Heart right ventricle (tissue), 16 donors: ENCODE measurements around the gene YAE1. TPM values are rescaled to one million over a fixed set of nuclear protein-coding genes. Genes with fewer than 3 reads are reported as not detected.
A peak's percentile ranks its signal among the peaks of the same experiment; 100 is the strongest.

Experiments used
- ATAC-seq, 8 donors: fragments of 200-7000 bp; cut with Tn5 transposase; one replicate each; pipeline ENCODE4 v1.9.1; 2020; ENCODE audit warnings: mild to moderate bottlenecking in 8 of 8, moderate library complexity in 8 of 8, moderate number of reproducible peaks in 1 of 8
- DNase-seq, 2 donors: peaks; one replicate each; pipeline ENCODE4 v3.0.0-alpha.2; 2020
- H3K27ac ChIP-seq, 10 donors: fragments of 200-600 bp; sonication (generic) in 2 of 10; one replicate each; pipeline versions ENCODE4 v1.5.0 to v1.8.0; 2020 to 2022; ENCODE audit warnings: mild to moderate bottlenecking in 3 of 10
- H3K27me3 ChIP-seq, 7 donors: fragments of 200-600 bp; one replicate each; pipeline ENCODE4 v1.8.0; 2021 to 2022; ENCODE audit warnings: mild to moderate bottlenecking in 2 of 7
- H3K36me3 ChIP-seq, 9 donors: fragments of 200-600 bp; sonication (generic) in 1 of 9; one replicate each; pipeline versions ENCODE4 v1.5.0 to v1.8.0; 2020 to 2022; ENCODE audit warnings: mild to moderate bottlenecking in 2 of 9
- H3K4me1 ChIP-seq, 9 donors: fragments of 200-600 bp; sonication (generic) in 1 of 9; one replicate each; pipeline versions ENCODE4 v1.5.0 to v1.8.0; 2020 to 2022; ENCODE audit warnings: mild to moderate bottlenecking in 4 of 9
- H3K4me3 ChIP-seq, 10 donors: fragments of 200-600 bp; sonication (generic) in 2 of 10; one replicate each; pipeline versions ENCODE4 v1.5.0 to v1.8.0; 2020 to 2022; ENCODE audit warnings: mild to moderate bottlenecking in 7 of 10, moderate library complexity in 2 of 10
- H3K9me3 ChIP-seq, 11 donors: fragments of 200-600 bp in 10 of 11; sonication (generic) in 2 of 11; one replicate each; pipeline versions ENCODE4 v1.5.0 to v1.8.0; 2013 to 2022; ENCODE audit warnings: mild to moderate bottlenecking in 2 of 11, control low read depth in 1 of 11, moderate library complexity in 1 of 11
- WGBS, 2 donors: extraction: QIAGEN DNeasy Blood & Tissue Kit; methylation state at CpG; one replicate each; pipeline ENCODE4 v1.1.7; 2013; ENCODE audit warnings: inconsistent platforms in 1 of 2; 5-methylcytosine and 5-hydroxymethylcytosine counted together
- intact Hi-C, 10 donors: fragments of 100-400 bp; cut with DNase I; formaldehyde crosslinking; loops; one replicate each; pipeline versions ENCODE4 v1.11.1 to v1.14.2; 2022
- polyA plus RNA-seq, 2 donors: library from polyadenylated mRNA; stranded (reverse); fragments of 200-250 nt; gene quantifications; one replicate each; pipeline ENCODE4 v1.2.3, GENCODE V29; 2013
- total RNA-seq, 10 donors: library from RNA; stranded (reverse); fragmentation: NEBNext Ultra II Directional in 3 of 10; extraction: Animal tissue kit (Norgen Biotek cat#: 25700) in 3 of 10; gene quantifications; one replicate each; pipeline versions ENCODE4 v1.2.1 to v1.2.4, GENCODE V29; 2021 to 2023
- TF ChIP-seq, protein P1 (sequence below), 9 donors: fragments of 200-600 bp; sonication (generic) in 2 of 9; IDR thresholded peaks; one replicate each; pipeline versions ENCODE4 v1.5.0 to v1.8.0; 2021 to 2022; ENCODE audit warnings: antibody characterized with exemption in 9 of 9, mild to moderate bottlenecking in 5 of 9, moderate library complexity in 1 of 9
- donor health status: Arrhythmogenic right ventricular cardiomyopathy.
- donor health status: ischemic (EF 13 %, LVEDD 7.1; RV severe dilation, severe dysfunction).
- donor health status: healthy with polysubstance abuse.
- donor health status: DM: no; HTN: yes; CAD: no.
- donor health status: DM: no; HTN: no; CAD: no.
- donor health status: ischemic (EF 25% LVEDD 6.9; RV normal size, moderate dysfunction).
- donor health status: ischemic (EF 25% LVEDD 5.7; RV mildly dilated, moderate dysfunction).
- donor health status: healthy.
- donor health status: DM: yes; HTN: yes; CAD: no.
- donor health status: Ischemic cardiomyopathy.
- donor health status: ischemic (EF 35%, LVEDD 5.7; RV mildly dilated, moderate dysfunction).
- donor health status: nonischemic (EF 11% LVEDD 7.7; RV severe dilation, severe dysfunction).
- donor health status: DM: yes; HTN: yes; CAD: no.
- donor health status: PGD.
- donor health status: ischemic (EF 29% LVEDD 5.4; RV normal size, mild dysfunction).
- donor health status: nonischemic (EF 23%, LVEDD 6.1; RV moderate dilation, normal function).

The YAE1 gene
- total and polyA plus RNA-seq, 12 donors: 10.8 to 34.3 (median 16.0) TPM

GRCh38 chr7:39557911-39558310 is 8.3 kb upstream of the YAE1 start:
- Histone ChIP-seq H3K36me3 (no peaks in the 10 kb centered on the region), H3K27ac (no peak overlapping the region), H3K9me3 (no peaks in the 10 kb centered on the region), H3K4me1 (no peaks in the 10 kb centered on the region), H3K27me3 (peaks cover 0 to 6% (median 0%) of the 10 kb centered on the region in 7 donors), H3K4me3 (no peak overlapping the region)
- ATAC-seq (no peak), DNase-seq (no peak)
- intact Hi-C loops: no loop called here
- TF ChIP-seq, protein P1, sequence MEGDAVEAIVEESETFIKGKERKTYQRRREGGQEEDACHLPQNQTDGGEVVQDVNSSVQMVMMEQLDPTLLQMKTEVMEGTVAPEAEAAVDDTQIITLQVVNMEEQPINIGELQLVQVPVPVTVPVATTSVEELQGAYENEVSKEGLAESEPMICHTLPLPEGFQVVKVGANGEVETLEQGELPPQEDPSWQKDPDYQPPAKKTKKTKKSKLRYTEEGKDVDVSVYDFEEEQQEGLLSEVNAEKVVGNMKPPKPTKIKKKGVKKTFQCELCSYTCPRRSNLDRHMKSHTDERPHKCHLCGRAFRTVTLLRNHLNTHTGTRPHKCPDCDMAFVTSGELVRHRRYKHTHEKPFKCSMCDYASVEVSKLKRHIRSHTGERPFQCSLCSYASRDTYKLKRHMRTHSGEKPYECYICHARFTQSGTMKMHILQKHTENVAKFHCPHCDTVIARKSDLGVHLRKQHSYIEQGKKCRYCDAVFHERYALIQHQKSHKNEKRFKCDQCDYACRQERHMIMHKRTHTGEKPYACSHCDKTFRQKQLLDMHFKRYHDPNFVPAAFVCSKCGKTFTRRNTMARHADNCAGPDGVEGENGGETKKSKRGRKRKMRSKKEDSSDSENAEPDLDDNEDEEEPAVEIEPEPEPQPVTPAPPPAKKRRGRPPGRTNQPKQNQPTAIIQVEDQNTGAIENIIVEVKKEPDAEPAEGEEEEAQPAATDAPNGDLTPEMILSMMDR (IDR thresholded peaks at IDR 0.05): no peak

DNA sequence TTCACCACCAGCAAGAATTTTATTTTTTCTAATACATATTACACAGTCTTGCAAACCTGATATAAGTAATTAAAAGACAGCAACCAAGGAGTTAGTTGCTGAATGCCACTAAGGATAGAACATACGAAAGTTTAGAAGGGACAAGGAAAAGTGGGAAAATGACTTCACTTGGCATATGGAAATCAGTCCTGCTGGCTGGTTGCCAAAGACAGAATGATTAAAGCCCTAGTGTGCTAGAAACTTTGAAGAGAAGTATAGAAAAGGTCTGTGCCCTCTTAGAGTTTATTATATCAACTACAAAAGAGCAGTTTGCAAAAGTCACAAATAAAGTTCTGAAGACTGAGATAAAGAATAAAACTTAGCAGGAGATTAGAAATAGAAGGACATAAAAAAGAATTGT is 5.8 kb upstream of the YAE1 start:
- WGBS, 2 donors: 32 to 42% methylated on average over 1 of the region's 1 CpG
- intact Hi-C loops: no loop called here
- TF ChIP-seq, protein P1 (IDR thresholded peaks at IDR 0.05): no peak
- no peak for DNase-seq
- H3K4me1 ChIP-seq: peaks cover 0 to 2% (median 0%) of the 10 kb centered on the region in 9 donors
- ATAC-seq: no peak
- H3K27me3 ChIP-seq: peaks cover 0 to 6% (median 0%) of the 10 kb centered on the region in 7 donors
- H3K27ac ChIP-seq: no peak overlapping the region
- no peak overlapping the region for H3K4me3 ChIP-seq
- no peaks in the 10 kb centered on the region for H3K36me3 ChIP-seq
- H3K9me3 ChIP-seq: no peaks in the 10 kb centered on the region

DNA sequence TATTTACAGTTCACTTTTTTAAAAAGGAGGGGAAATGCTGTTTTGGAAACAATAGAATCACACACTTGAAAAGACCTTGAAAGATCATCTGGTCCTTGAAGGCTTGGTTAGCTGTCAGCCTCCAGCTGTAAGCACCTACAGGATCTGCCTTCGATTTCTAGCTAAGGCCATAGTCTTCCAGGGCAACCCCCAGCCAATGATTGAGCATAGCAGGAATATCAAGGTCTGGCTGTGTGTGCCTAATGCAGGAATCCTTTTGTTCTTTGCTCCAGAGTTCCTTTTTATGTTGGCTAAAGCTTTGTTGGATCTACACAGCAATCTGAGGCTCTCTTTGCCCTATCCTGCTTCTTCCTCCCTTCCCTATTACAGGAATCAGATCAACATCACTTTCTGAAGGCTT is 5.2 kb upstream of the YAE1 start:
- 69 to 82% methylated on average over 1 of the region's 1 CpG for WGBS, 2 donors

GRCh38 chr7:39565538-39565937 is 666 bp upstream of the YAE1 start:
- intact Hi-C loops: no loop called here
- DNase-seq (no peak), ATAC-seq (no peak)
- 50 to 51% methylated on average over 4 of the region's 4 CpGs for WGBS, 2 donors
- TF ChIP-seq, protein P1 (IDR thresholded peaks at IDR 0.05): no peak
- H3K9me3 ChIP-seq: no peaks in the 10 kb centered on the region
- peak overlapping the region; percentile 51 to 92 (median 71) for H3K4me3 ChIP-seq
- H3K36me3 ChIP-seq: peaks cover 0 to 13% (median 2%) of the 10 kb centered on the region in 9 donors
- H3K27ac ChIP-seq: peak overlapping the region in 9 of 10 donors; percentile 36 to 86 (median 80)
- H3K27me3 ChIP-seq: no peaks in the 10 kb centered on the region
- peaks cover 0 to 20% (median 13%) of the 10 kb centered on the region in 9 donors for H3K4me1 ChIP-seq

More for the DNA sequence above, 5.2 kb upstream of the YAE1 start:
- Histone ChIP-seq H3K36me3 (no peaks in the 10 kb centered on the region), H3K4me3 (no peak overlapping the region), H3K9me3 (no peaks in the 10 kb centered on the region), H3K27ac (no peak overlapping the region), H3K4me1 (peaks cover 0 to 6% (median 0%) of the 10 kb centered on the region in 9 donors), H3K27me3 (peaks cover 0 to 6% (median 0%) of the 10 kb centered on the region in 7 donors)
- DNase-seq: no peak
- intact Hi-C loops: no loop called here
- TF ChIP-seq, protein P1 (IDR thresholded peaks at IDR 0.05): no peak
- ATAC-seq: no peak
